Ishikawa (cell line): Measurements from ENCODE around the gene NSL1.

ENCODE experiments used
- EP300 ChIP-seq: IDR thresholded peaks from 2 replicates; pipeline ENCODE4 v1.6.1; 2012; ENCODE audit warnings: borderline replicate concordance
- FOXM1 ChIP-seq: IDR thresholded peaks from 2 replicates; pipeline ENCODE4 v1.6.1; 2012; ENCODE audit warnings: low read depth, borderline replicate concordance
- RAD21 ChIP-seq: IDR thresholded peaks from 2 replicates; pipeline ENCODE4 v1.6.1; 2012; ENCODE audit warnings: low read depth

- TF ChIP-seq FOXM1 (no peak), RAD21 (no peak), EP300 (no peak)
Observed at GRCh38 chr1:212759683-212760082, 31.9 kb downstream of the NSL1 start.
